H1 (cell line): Measurements from ENCODE around the gene STARD9. TPM values are rescaled to one million over a fixed set of nuclear protein-coding genes. Genes with fewer than 3 reads are reported as not detected.
A peak's percentile ranks its signal among the peaks of the same experiment; 100 is the strongest.

ENCODE experiments used
- ASH2L ChIP-seq: fragments of 200-600, 300-600 bp; sonication (generic); IDR thresholded peaks from one replicate; pipeline ENCODE4 v1.7.1; 2017; ENCODE audit warnings: low read length
- E2F6 ChIP-seq: IDR thresholded peaks from 2 replicates; pipeline ENCODE4 v1.6.1; 2012; ENCODE audit warnings: inconsistent platforms
- EGR1 ChIP-seq: IDR thresholded peaks from 2 replicates; pipeline ENCODE4 v1.6.1; 2011; ENCODE audit warnings: low read depth, low read length, borderline replicate concordance
- FOSL1 ChIP-seq: IDR thresholded peaks from 2 replicates; pipeline ENCODE4 v1.6.1; 2011; ENCODE audit warnings: mild to moderate bottlenecking, low read depth, low read length, moderate library complexity; ENCODE audit not compliant: insufficient read depth
- HDAC2 ChIP-seq, 2 experiments: fragments of 300-600 bp in 1 of 2; sonication (generic) in 1 of 2; IDR thresholded peaks; 2 replicates each; pipeline ENCODE4 v1.6.1; 2011 to 2012; ENCODE audit warnings: low read depth in 2 of 2, low read length in 2 of 2, mild to moderate bottlenecking in 2 of 2, moderate library complexity in 2 of 2, borderline replicate concordance in 1 of 2, inconsistent platforms in 1 of 2
- JUN ChIP-seq: IDR thresholded peaks from 2 replicates; pipeline ENCODE4 v1.6.1; 2011; ENCODE audit warnings: low read depth, mild to moderate bottlenecking, improper control_type of control experiment, low read length
- KDM1A ChIP-seq: fragments of 200-600, 300-600 bp; sonication (generic); IDR thresholded peaks from 2 replicates; pipeline ENCODE4 v1.7.1; 2016; ENCODE audit warnings: mild to moderate bottlenecking, low read length, borderline replicate concordance
- KDM4A ChIP-seq: IDR thresholded peaks from one replicate; pipeline ENCODE4 v1.7.1; 2012; ENCODE audit warnings: low read depth, mild to moderate bottlenecking, moderate library complexity, low read length, inconsistent platforms; ENCODE audit not compliant: severe bottlenecking
- MAX ChIP-seq: IDR thresholded peaks from 2 replicates; pipeline ENCODE4 v1.6.1; 2012; ENCODE audit warnings: inconsistent platforms
- POLR2A ChIP-seq, 2 experiments: IDR thresholded peaks; 1 replicate in 1 of 2; 2 replicates in 1 of 2; pipeline ENCODE4 v1.6.1; 2011; ENCODE audit warnings: low read depth in 2 of 2, low read length in 2 of 2, mild to moderate bottlenecking in 2 of 2; ENCODE audit errors: control extremely low read depth in 1 of 2
- POLR2AphosphoS5 ChIP-seq: IDR thresholded peaks from 2 replicates; pipeline ENCODE4 v1.6.1; 2011; ENCODE audit warnings: low read depth, low read length
- SIN3A ChIP-seq, 2 experiments: IDR thresholded peaks in 1 of 2; conservative IDR thresholded peaks in 1 of 2; 2 replicates each; pipeline ENCODE4 v1.6.1; 2011 to 2012; ENCODE audit warnings: low read length in 2 of 2, improper control_type of control experiment in 1 of 2, low read depth in 1 of 2, mild to moderate bottlenecking in 1 of 2
- SP4 ChIP-seq: IDR thresholded peaks from 2 replicates; pipeline ENCODE4 v1.6.1; 2012; ENCODE audit warnings: low read length, inconsistent platforms
- TAF1 ChIP-seq: IDR thresholded peaks from 2 replicates; pipeline ENCODE4 v1.6.1; 2011; ENCODE audit warnings: mild to moderate bottlenecking, low read depth, low read length
- TBP ChIP-seq: IDR thresholded peaks from 2 replicates; pipeline ENCODE4 v1.6.1; 2011; ENCODE audit warnings: low read depth, low read length, improper control_type of control experiment
- TCF12 ChIP-seq: IDR thresholded peaks from 2 replicates; pipeline ENCODE4 v1.6.1; 2011; ENCODE audit warnings: low read depth, mild to moderate bottlenecking, low read length
- TEAD4 ChIP-seq: IDR thresholded peaks from 2 replicates; pipeline ENCODE4 v1.6.1; 2012; ENCODE audit warnings: low read depth, low read length, inconsistent platforms, mixed read lengths
- USF2 ChIP-seq: IDR thresholded peaks from 2 replicates; pipeline ENCODE4 v1.6.1; 2011; ENCODE audit warnings: low read length, improper control_type of control experiment
- polyA plus RNA-seq, 7 experiments: library from polyadenylated mRNA; depleted of rRNA in 3 of 7; stranded (reverse) in 5 of 7; unstranded in 2 of 7; fragments of >200 nt in 5 of 7; fragments of 200-250 nt in 2 of 7; gene quantifications; 1 replicate in 5 of 7; 2 replicates in 1 of 7; 4 replicates in 1 of 7; pipeline versions ENCODE4 v1.2.1 to v1.2.3, GENCODE V29; 2011 to 2013; ENCODE audit warnings: missing spikeins in 2 of 7, mixed read lengths in 2 of 7
- total RNA-seq: library from RNA; stranded (reverse); fragmentation: NEBNext Ultra II Directional; extraction: Animal tissue kit (Norgen Biotek cat#: 25700); gene quantifications from 2 replicates; pipeline ENCODE4 v1.2.1, GENCODE V29; 2021

STARD9 gene
- total and polyA plus RNA-seq, 2 of the 8 experiments (the other 6 are each of a cell fraction or from before 2014, with no cell fraction given), result 2.8 to 7.0 TPM

GRCh38 chr15:42575188-42576039 lies at the start of gene STARD9 (continued):
- TF ChIP-seq E2F6, result peak; percentile 95
- TF ChIP-seq POLR2A (IDR thresholded peaks at IDR 0.05; ENCODE audit: control extremely low read depth in 1 of 2, low read depth in 2 of 2, low read length in 2 of 2), result peak in 1 of 2 experiments; percentile 71; a peak in 2 of 3 replicates
- TF ChIP-seq KDM1A, result no peak
- TF ChIP-seq TAF1, result peak; percentile 22; the same call in 1 of the 2 replicates
- TF ChIP-seq SP4, result peak; percentile 89; the same call in 1 of the 2 replicates
- TF ChIP-seq MAX, result peak; percentile 93
- TF ChIP-seq ASH2L, result peak; percentile 42
- peak; percentile 72; the same call in 1 of the 2 replicates for TF ChIP-seq POLR2AphosphoS5
- TF ChIP-seq USF2, result 0 out of 2 replicates have a peak, but pooled peaks have one; percentile 9
- TF ChIP-seq SIN3A (conservative IDR thresholded peaks at IDR 0.05 in 1 of 2, IDR thresholded peaks at IDR 0.05 in 1 of 2; ENCODE audit: low read depth in 1 of 2, low read length in 2 of 2), result no peak
- no peak; the same call in 1 of the 2 replicates for TF ChIP-seq TEAD4
- TF ChIP-seq TCF12, result no peak
- TF ChIP-seq HDAC2 (IDR thresholded peaks at IDR 0.05; ENCODE audit: borderline replicate concordance in 1 of 2, low read depth in 2 of 2, low read length in 2 of 2), result 0 out of 4 replicates have a peak, but pooled peaks of 1 of the 2 experiments have one; percentile 46
- TF ChIP-seq KDM4A, result peak; percentile 98
- TF ChIP-seq JUN, result no peak
- 0 out of 2 replicates have a peak, but pooled peaks have one; percentile 19 for TF ChIP-seq FOSL1
- TF ChIP-seq TBP, result peak; percentile 77
- peak; percentile 50; the same call in 1 of the 2 replicates for TF ChIP-seq EGR1
- TF ChIP-seq, all 59 proteins: peak for 18
